Prostate gland (tissue), 2 donors: ENCODE data around the gene DCP1A.

ENCODE experiments used
- CTCF ChIP-seq, 4 experiments: fragments of 200-600 bp in 2 of 4; fragments of 450-650 bp in 2 of 4; sonication (generic) in 2 of 4; IDR thresholded peaks; 1 replicate in 3 of 4; 2 replicates in 1 of 4; pipeline ENCODE4 v1.5.1; 2016 to 2019; ENCODE audit warnings: antibody characterized with exemption in 4 of 4, mild to moderate bottlenecking in 2 of 4, moderate library complexity in 2 of 4
- POLR2A ChIP-seq: fragments of 450-650 bp; IDR thresholded peaks from one replicate; pipeline ENCODE4 v1.6.1; 2016; ENCODE audit warnings: antibody characterized with exemption, mild to moderate bottlenecking

- TF ChIP-seq CTCF (IDR thresholded peaks at IDR 0.05) (no peak), POLR2A (no peak)
Measured at GRCh38 chr3:53312832-53313231, 34.5 kb downstream of the DCP1A start.
